GM11168 (cell line): ENCODE data around the gene GSK3B.

ENCODE experiments used
- in situ Hi-C: fragments of 300-500 bp; cut with MboI; formaldehyde crosslinking; loops from one replicate; pipeline ENCODE4 v1.12.0; 2022; ENCODE audit warnings: low sequenced_read_pairs; ENCODE audit not compliant: unreplicated experiment

The GSK3B gene

GRCh38 chr3:120093911-120094775 is at the start of gene GSK3B:
Gene GSK3B, minus strand, starts transcription at chr3:120094447. Its CDS starts 1,013 bp downstream, at chr3:120093434.
- in situ Hi-C loops: no loop called here

DNA sequence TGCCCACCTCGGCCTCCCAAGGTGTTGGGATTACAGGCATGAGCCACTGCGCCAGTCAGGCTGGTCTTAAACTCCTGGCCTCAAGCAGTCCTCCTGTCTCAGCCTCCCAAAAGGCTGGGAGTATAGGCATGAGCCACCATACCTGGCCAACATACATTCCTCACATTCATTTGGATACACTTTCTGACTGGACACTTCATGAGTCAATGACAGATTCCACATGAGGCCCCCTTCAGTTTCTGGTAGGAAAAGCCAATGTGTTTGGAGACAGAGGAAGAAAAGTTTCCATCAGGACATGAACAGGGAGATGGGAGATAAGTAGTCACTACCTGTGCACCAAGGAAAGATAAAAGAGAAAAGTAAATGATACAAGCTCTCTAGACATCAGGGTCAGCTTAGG is 49.4 kb upstream of the GSK3B start:
- in situ Hi-C loops: no loop called here

DNA sequence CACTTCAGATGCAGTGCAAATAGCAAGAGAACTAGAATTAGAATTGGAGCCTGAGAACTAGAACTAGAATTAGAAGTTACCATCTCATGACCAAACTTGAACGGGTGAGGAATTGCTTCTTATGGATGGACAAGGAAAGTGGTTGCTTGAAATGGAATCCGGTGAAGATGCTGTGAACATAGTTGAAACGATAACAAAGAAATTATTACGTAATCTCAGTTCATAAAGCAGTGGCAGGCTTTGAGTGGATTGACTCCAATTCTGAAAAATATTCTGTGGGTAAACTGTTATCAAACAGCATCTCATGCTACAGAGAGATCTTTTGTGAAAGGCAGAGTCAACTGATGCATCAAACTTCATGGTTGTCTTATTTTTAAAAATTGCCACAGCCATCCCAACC is 48.0 kb upstream of the GSK3B start:
- in situ Hi-C loops: no loop called here

GRCh38 chr3:120140098-120140742 is 46.0 kb upstream of the GSK3B start:
- in situ Hi-C loops: no loop called here

DNA sequence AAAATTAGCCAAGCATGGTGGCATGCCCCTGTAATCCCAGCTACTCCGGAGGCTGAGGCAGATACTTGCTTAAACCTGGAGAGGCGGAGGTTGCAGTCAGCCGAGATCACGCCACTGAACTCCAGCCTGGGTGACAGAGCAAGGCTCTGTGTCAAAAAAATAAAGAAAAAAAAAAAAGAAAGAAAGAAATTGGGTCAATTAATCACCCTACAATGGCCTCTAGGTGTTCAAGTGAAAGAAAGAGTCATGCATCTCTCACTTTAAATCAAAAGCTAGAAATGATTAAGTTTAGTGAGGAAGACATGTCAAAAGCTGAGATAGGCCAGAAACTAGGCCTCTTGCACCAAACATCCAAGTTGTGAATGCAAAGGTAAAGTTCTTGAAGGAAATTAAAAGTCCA is 44.9 kb upstream of the GSK3B start:
- in situ Hi-C loops: no loop called here

DNA sequence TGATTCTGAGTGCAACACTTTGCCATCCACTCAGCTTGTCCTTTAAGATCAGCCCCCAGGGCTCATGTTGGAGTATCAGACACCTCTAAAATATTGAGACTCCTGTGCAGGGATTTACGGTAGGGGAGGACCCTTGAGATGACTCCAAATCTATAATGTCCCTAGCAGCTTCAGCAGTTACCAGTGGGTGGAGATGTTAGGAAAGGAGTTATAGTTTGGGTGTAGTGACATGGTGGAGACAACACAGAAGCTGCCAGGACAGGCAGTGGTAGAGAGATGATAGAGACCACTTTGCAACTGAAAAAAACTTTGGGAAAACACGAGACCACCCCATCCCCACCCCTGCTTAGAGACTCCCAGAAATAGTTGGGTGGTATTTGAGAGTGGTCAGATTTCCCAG is 43.3 kb upstream of the GSK3B start:
- in situ Hi-C loops: no loop called here

DNA sequence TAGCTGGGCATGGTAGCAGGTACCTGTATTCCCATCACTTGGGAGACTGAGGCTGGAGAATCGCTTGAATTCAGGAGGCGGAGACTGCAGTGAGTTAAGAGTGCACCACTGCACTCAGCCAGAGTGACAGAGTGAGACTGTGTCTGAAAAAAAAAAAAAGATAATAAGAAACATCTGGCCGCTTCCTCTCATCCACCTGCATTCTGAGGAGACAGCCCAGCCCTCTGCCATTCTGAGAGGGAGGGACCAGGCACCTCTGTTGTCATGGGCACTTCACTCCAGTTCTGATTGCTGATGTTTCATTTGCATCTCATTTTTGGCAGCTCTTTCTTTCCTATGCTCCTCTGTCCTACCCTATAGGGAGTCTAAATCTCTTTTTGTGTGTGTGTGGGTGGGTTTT is 36.4 kb upstream of the GSK3B start:
- in situ Hi-C loops: no loop called here

- in situ Hi-C loops: no loop called here
Observed at GRCh38 chr3:120129718-120130513, 35.7 kb upstream of the GSK3B start.

DNA sequence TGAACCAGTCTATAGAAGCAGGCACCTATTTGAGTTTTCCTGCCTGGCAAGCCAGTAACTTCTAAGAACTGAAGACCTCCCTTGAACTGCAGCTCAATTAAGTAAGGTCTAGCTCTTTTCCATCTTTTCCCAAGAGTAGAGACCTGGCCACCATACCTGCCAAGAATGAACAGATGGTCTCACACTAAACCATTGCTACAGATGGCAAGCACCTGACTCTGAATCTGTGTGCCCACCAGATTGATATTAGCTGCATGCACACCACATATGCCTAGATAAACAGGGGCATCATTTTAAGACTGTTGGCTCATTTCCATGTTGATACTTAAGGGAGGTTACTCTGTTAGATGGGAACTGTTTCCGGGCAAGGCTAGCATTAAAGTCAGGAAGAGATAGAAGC is 34.8 kb upstream of the GSK3B start:
- in situ Hi-C loops: no loop called here

DNA sequence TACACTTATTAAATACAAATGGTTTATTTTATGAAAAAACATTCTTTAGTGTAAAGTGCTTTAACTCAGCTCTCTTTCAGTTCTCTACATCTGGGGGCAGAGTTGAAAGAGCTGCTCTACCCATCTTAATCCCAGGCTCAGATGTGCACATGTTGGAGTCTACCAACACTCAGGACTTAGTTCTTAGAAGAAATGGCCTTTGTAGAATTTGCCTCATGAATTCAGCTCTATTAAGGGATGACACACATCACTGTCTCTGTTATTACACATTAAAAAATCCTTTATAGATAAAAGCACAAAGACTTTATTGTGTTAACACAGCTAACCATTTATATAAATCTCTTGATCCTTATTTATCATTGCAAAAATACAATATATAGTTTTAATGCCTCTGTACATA is 31.7 kb upstream of the GSK3B start:
- in situ Hi-C loops: no loop called here

- in situ Hi-C loops: no loop called here
Observed at GRCh38 chr3:120119846-120120510, 25.7 kb upstream of the GSK3B start.

- in situ Hi-C loops: no loop called here
Observed at GRCh38 chr3:120114981-120115380, 20.7 kb upstream of the GSK3B start.

- in situ Hi-C loops: no loop called here
Observed at GRCh38 chr3:120114376-120114775, 20.1 kb upstream of the GSK3B start.

DNA sequence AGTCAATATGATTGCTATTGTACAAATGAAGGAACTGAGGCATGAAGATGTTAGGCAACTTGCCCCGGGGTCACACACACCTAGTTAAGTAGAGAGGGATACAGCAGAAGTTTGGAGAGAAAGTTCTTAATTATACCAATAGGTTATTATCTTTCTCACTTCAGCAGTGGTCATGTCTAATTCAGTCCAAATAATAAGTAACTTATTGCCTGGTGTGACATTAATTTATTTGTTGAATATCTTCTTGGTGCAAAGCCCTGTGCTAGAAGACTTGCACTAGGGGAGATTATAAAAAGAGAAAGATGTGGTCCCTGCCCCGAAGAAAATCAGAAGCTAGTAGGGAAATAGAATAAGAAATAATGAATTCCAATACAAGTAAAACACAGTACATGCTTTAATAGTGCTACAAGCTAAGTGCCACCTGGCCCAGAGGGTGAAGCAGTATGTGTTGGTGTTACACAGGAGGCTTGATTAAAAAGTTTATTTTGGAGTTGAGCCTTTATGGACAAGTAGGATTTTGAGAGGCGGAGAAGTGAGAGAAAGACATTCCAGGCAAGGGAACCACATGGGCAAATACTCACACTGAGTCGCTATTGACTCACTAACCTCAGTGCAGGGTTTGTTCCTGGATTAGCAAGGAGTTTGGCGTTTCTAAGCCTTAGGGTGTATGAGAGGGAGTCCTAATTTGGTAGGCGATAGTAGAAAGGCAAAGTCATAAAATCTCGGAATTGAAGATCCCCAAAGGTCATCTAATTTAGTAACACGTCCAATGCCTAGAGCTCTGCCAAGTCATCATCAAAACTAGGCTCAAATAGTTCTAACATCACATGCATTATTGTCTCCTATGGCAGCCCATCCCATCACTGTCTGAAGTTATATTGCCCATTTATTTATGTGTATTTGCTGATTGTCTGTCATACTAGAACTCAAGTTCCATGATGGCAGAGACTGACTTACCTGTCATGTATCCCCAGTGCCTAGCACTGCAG is 19.2 kb upstream of the GSK3B start:
- in situ Hi-C loops: no loop called here

DNA sequence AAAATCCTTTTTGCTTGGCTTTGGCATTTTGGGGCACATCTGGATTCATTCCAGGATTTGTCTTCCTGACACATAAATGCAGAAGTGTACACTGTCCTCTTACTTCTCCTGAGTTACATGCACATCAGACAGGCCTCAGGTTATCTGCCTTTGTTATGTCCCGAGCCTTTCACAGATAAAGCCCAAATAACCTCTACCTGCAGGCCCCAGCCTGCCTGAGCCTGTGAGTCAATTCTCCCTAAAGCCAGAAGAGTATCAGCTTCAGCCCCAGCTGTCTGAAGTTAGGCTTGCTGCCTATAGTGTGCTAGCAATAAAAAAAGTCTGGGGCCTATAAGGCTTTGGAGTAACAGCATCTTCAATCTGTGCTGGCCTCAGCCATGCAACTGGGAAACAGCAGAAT is 17.7 kb upstream of the GSK3B start:
- in situ Hi-C loops: no loop called here

DNA sequence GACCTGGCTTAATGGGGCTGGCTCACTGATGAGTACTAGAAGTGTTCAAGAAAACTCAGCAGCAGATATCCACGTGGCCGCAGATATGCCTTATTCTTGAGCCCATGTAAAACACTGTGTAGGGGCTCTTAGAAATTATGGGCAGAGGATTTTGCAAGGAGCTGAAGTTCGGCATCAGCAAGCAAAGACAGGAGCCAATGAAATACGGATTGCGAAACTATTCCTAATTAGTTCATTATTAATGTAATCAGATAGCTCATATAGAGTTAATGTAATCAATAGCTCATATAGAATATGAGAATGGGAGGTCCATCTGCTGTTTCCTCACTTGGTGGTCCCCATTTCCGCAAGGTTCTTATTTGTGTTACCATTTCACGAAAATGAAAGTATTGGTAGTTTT is 9.0 kb upstream of the GSK3B start:
- in situ Hi-C loops: no loop called here

GRCh38 chr3:120102674-120103073 is 8.4 kb upstream of the GSK3B start:
- in situ Hi-C loops: no loop called here

GRCh38 chr3:120102232-120102631 is 8.0 kb upstream of the GSK3B start:
- in situ Hi-C loops: no loop called here

DNA sequence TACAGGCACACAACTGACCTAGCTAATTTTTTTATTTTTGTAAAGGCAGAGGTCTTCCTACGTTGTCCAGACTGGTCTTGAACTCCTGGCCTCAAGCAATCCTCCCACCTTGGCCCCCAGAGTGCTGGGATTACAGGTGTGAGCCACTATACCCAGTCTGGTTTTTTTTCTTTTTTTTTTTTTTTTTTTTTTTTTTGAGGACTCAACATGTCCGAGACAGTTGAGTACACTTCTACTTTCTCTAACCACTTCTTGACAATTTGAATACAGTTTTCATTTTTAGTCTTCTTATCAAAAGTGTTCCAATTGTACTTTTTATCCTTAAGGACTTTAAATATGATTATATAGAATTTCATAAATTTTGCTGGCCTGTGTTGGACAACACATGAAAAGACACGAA is 7.4 kb upstream of the GSK3B start:
- in situ Hi-C loops: no loop called here
